ENCODE measurements around the gene IKBKE. TPM values are rescaled to one million over a fixed set of nuclear protein-coding genes. Genes with fewer than 3 reads are reported as not detected.
"Not testable (repeated sequence)": the region's sequence is repeated elsewhere in the genome, so short reads cannot be mapped to it uniquely, and the experiment has no call there.

The IKBKE gene
- total RNA-seq, 1 experiment from 2014 or later = 36.0 TPM

DNA sequence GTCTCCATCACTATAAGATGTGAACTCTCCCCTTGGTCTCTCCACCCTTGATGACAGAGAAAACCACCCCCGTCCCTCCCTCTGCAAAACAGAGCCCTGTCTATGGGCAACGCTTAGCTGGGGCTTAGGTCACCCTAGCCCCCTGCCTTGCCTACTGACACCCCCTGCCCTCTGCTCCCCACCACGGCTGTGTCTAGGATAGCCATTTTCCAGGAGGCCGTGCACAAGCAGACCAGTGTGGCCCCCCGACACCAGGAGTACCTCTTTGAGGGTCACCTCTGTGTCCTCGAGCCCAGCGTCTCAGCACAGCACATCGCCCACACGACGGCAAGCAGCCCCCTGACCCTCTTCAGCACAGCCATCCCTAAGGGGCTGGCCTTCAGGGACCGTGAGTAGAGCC lies 8.5 kb downstream of the IKBKE start:
- Histone ChIP-seq H4K20me1 (ENCODE audit: insufficient read depth, low read depth, low read length) (0 out of 2 replicates have a peak, but pooled peaks cover 4% of the 10 kb centered on the region), H3K9ac (ENCODE audit: low read length) (no peak overlapping the region), H3K4me3 (ENCODE audit: low read length) (no peak overlapping the region), H3K27ac (ENCODE audit: low read length) (no peak overlapping the region), H3K79me2 (ENCODE audit: low read length) (no peaks in the 10 kb centered on the region), H3K36me3 (ENCODE audit: insufficient read depth, low read length) (peaks cover 30% of the 10 kb centered on the region), H3K9me2 (replicated peaks; ENCODE audit: insufficient read depth, low read length) (no peaks in the 10 kb centered on the region), H3K9me3 (ENCODE audit: low read length) (no peaks in the 10 kb centered on the region), H2AFZ (ENCODE audit: low read length) (no peak overlapping the region), H3K4me2 (ENCODE audit: low read depth, low read length, poor library complexity, severe bottlenecking) (no peak overlapping the region), H3K27me3 (ENCODE audit: low read length) (no peaks in the 10 kb centered on the region), H3K4me1 (ENCODE audit: low read length) (no peaks in the 10 kb centered on the region)
- no peak for DNase-seq

GRCh38 chr1:206479183-206480125 lies 9.2 kb downstream of the IKBKE start:
- Histone ChIP-seq H3K9me3 (ENCODE audit: low read length) (no peaks in the 10 kb centered on the region), H3K4me3 (ENCODE audit: low read length) (no peak overlapping the region), H3K4me2 (ENCODE audit: low read depth, low read length, poor library complexity, severe bottlenecking) (no peak overlapping the region), H3K9me2 (replicated peaks; ENCODE audit: insufficient read depth, low read length) (no peaks in the 10 kb centered on the region), H3K79me2 (ENCODE audit: low read length) (no peaks in the 10 kb centered on the region), H2AFZ (ENCODE audit: low read length) (no peak overlapping the region), H3K27me3 (ENCODE audit: low read length) (no peaks in the 10 kb centered on the region), H3K9ac (ENCODE audit: low read length) (no peak overlapping the region), H4K20me1 (ENCODE audit: insufficient read depth, low read depth, low read length) (0 out of 2 replicates have a peak, but pooled peaks cover 4% of the 10 kb centered on the region), H3K27ac (ENCODE audit: low read length) (no peak overlapping the region), H3K36me3 (ENCODE audit: insufficient read depth, low read length) (peaks cover 26% of the 10 kb centered on the region), H3K4me1 (ENCODE audit: low read length) (no peaks in the 10 kb centered on the region)
- peak; percentile 90 for DNase-seq

- no peaks in the 10 kb centered on the region for H3K9me3 ChIP-seq (ENCODE audit: low read length)
- no peaks in the 10 kb centered on the region for H3K27me3 ChIP-seq (ENCODE audit: low read length)
- H3K79me2 ChIP-seq (ENCODE audit: low read length) = no peaks in the 10 kb centered on the region
- no peak overlapping the region for H3K27ac ChIP-seq (ENCODE audit: low read length)
- H4K20me1 ChIP-seq (ENCODE audit: insufficient read depth, low read depth, low read length) = 0 out of 2 replicates have a peak, but pooled peaks cover 4% of the 10 kb centered on the region
- H3K36me3 ChIP-seq (ENCODE audit: insufficient read depth, low read length) = peaks cover 25% of the 10 kb centered on the region
- no peak overlapping the region for H2AFZ ChIP-seq (ENCODE audit: low read length)
- no peak overlapping the region for H3K4me3 ChIP-seq (ENCODE audit: low read length)
- no peaks in the 10 kb centered on the region for H3K4me1 ChIP-seq (ENCODE audit: low read length)
- H3K4me2 ChIP-seq (ENCODE audit: low read depth, low read length, poor library complexity, severe bottlenecking) = no peak overlapping the region
- no peak for DNase-seq
- H3K9me2 ChIP-seq (replicated peaks; ENCODE audit: insufficient read depth, low read length) = no peaks in the 10 kb centered on the region
- H3K9ac ChIP-seq (ENCODE audit: low read length) = no peak overlapping the region
These were observed 9.9 kb downstream of the IKBKE start for GRCh38 chr1:206480211-206480610.

GRCh38 chr1:206482611-206483010 lies 12.3 kb downstream of the IKBKE start:
- Histone ChIP-seq H3K27ac (ENCODE audit: low read length) (no peak overlapping the region), H3K36me3 (ENCODE audit: insufficient read depth, low read length) (peaks cover 25% of the 10 kb centered on the region), H3K9me2 (replicated peaks; ENCODE audit: insufficient read depth, low read length) (no peaks in the 10 kb centered on the region), H3K4me1 (ENCODE audit: low read length) (no peaks in the 10 kb centered on the region), H3K27me3 (ENCODE audit: low read length) (no peaks in the 10 kb centered on the region), H3K79me2 (ENCODE audit: low read length) (no peaks in the 10 kb centered on the region), H3K9me3 (ENCODE audit: low read length) (no peaks in the 10 kb centered on the region), H3K4me2 (ENCODE audit: low read depth, low read length, poor library complexity, severe bottlenecking) (no peak overlapping the region), H4K20me1 (ENCODE audit: insufficient read depth, low read depth, low read length) (0 out of 2 replicates have a peak, but pooled peaks cover 4% of the 10 kb centered on the region), H3K9ac (ENCODE audit: low read length) (no peak overlapping the region), H2AFZ (ENCODE audit: low read length) (no peak overlapping the region), H3K4me3 (ENCODE audit: low read length) (no peak overlapping the region)
- no peak for DNase-seq

GRCh38 chr1:206483864-206484263 lies 13.6 kb downstream of the IKBKE start:
- H3K9me2 ChIP-seq (replicated peaks; ENCODE audit: insufficient read depth, low read length); H3K4me2 ChIP-seq (ENCODE audit: low read depth, low read length, poor library complexity, severe bottlenecking); H3K4me1 ChIP-seq (ENCODE audit: low read length); H3K9me3 ChIP-seq (ENCODE audit: low read length); H4K20me1 ChIP-seq (ENCODE audit: insufficient read depth, low read depth, low read length); H2AFZ ChIP-seq (ENCODE audit: low read length); H3K9ac ChIP-seq (ENCODE audit: low read length); DNase-seq; H3K27me3 ChIP-seq (ENCODE audit: low read length); H3K4me3 ChIP-seq (ENCODE audit: low read length); H3K27ac ChIP-seq (ENCODE audit: low read length); H3K79me2 ChIP-seq (ENCODE audit: low read length): not testable (repeated sequence)
- peaks cover 19% of the 10 kb centered on the region for H3K36me3 ChIP-seq (ENCODE audit: insufficient read depth, low read length)

- H3K9me3 ChIP-seq (ENCODE audit: low read length) = no peaks in the 10 kb centered on the region
- H3K9ac ChIP-seq (ENCODE audit: low read length) = no peak overlapping the region
- no peaks in the 10 kb centered on the region for H3K27me3 ChIP-seq (ENCODE audit: low read length)
- no peak overlapping the region for H3K27ac ChIP-seq (ENCODE audit: low read length)
- no peak overlapping the region for H2AFZ ChIP-seq (ENCODE audit: low read length)
- H3K36me3 ChIP-seq (ENCODE audit: insufficient read depth, low read length) = peaks cover 12% of the 10 kb centered on the region
- no peaks in the 10 kb centered on the region for H3K79me2 ChIP-seq (ENCODE audit: low read length)
- DNase-seq = no peak
- H3K9me2 ChIP-seq (replicated peaks; ENCODE audit: insufficient read depth, low read length) = no peaks in the 10 kb centered on the region
- 0 out of 2 replicates have a peak, but pooled peaks cover 4% of the 10 kb centered on the region for H4K20me1 ChIP-seq (ENCODE audit: insufficient read depth, low read depth, low read length)
- H3K4me1 ChIP-seq (ENCODE audit: low read length) = no peaks in the 10 kb centered on the region
- no peak overlapping the region for H3K4me3 ChIP-seq (ENCODE audit: low read length)
- no peak overlapping the region for H3K4me2 ChIP-seq (ENCODE audit: low read depth, low read length, poor library complexity, severe bottlenecking)
These were observed 14.6 kb downstream of the IKBKE start for GRCh38 chr1:206484901-206485300.

GRCh38 chr1:206486995-206487788 lies 16.9 kb downstream of the IKBKE start:
- Histone ChIP-seq H3K9me3 (ENCODE audit: low read length) (no peaks in the 10 kb centered on the region), H3K27me3 (ENCODE audit: low read length) (no peaks in the 10 kb centered on the region), H3K9ac (ENCODE audit: low read length) (no peak overlapping the region), H3K79me2 (ENCODE audit: low read length) (no peaks in the 10 kb centered on the region), H3K4me3 (ENCODE audit: low read length) (no peak overlapping the region), H3K27ac (ENCODE audit: low read length) (no peak overlapping the region), H3K4me2 (ENCODE audit: low read depth, low read length, poor library complexity, severe bottlenecking) (no peak overlapping the region), H3K36me3 (ENCODE audit: insufficient read depth, low read length) (peaks cover 17% of the 10 kb centered on the region), H2AFZ (ENCODE audit: low read length) (no peak overlapping the region), H3K4me1 (ENCODE audit: low read length) (no peaks in the 10 kb centered on the region), H3K9me2 (replicated peaks; ENCODE audit: insufficient read depth, low read length) (no peaks in the 10 kb centered on the region), H4K20me1 (ENCODE audit: insufficient read depth, low read depth, low read length) (0 out of 2 replicates have a peak, but pooled peaks cover 4% of the 10 kb centered on the region)
- DNase-seq = no peak

DNA sequence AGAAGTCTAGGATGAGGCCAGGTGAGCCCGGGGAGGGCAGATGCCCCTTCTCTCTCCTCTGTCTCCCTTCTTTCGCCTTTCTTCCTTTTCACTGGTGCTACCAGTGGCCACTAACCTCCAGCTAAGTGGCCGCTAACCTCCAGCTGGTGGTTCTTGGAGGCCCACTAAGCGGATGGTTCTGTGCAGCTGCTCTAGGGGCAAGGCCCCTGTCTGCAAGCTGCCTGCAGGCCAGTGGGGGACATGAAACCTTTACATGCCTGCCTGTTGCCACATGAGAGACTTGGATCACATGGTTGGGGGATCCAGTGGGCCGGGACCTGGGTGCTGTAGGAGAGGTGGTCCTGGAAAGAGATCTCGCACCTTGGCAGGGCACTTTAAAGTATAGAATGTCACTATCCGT lies 17.7 kb downstream of the IKBKE start:
- Histone ChIP-seq H3K36me3 (ENCODE audit: insufficient read depth, low read length) (peaks cover 20% of the 10 kb centered on the region), H3K4me2 (ENCODE audit: low read depth, low read length, poor library complexity, severe bottlenecking) (no peak overlapping the region), H3K9ac (ENCODE audit: low read length) (no peak overlapping the region), H4K20me1 (ENCODE audit: insufficient read depth, low read depth, low read length) (0 out of 2 replicates have a peak, but pooled peaks cover 2% of the 10 kb centered on the region), H3K27me3 (ENCODE audit: low read length) (no peaks in the 10 kb centered on the region), H3K27ac (ENCODE audit: low read length) (no peak overlapping the region), H3K4me3 (ENCODE audit: low read length) (no peak overlapping the region), H3K79me2 (ENCODE audit: low read length) (no peaks in the 10 kb centered on the region), H3K4me1 (ENCODE audit: low read length) (no peaks in the 10 kb centered on the region), H2AFZ (ENCODE audit: low read length) (no peak overlapping the region), H3K9me3 (ENCODE audit: low read length) (no peaks in the 10 kb centered on the region), H3K9me2 (replicated peaks; ENCODE audit: insufficient read depth, low read length) (no peaks in the 10 kb centered on the region)
- no peak for DNase-seq

Data from Karpas-422 (cell line).